Lower leg skin (tissue), 4 donors: ENCODE results near the gene ZNHIT6. TPM values are rescaled to one million over a fixed set of nuclear protein-coding genes. Genes with fewer than 3 reads are reported as not detected.

Experiments used
- DNase-seq, 2 donors: peaks; one replicate each; pipeline ENCODE4 v3.0.0-alpha.2; 2019; ENCODE audit warnings: low spot score in 2 of 2
- H3K4me3 ChIP-seq: fragments of 200-600 bp; sonication (generic); 2 replicates; pipeline ENCODE4 v1.5.1; 2017; ENCODE audit warnings: mild to moderate bottlenecking, low read depth; ENCODE audit not compliant: poor library complexity, severe bottlenecking
- CTCF ChIP-seq, 3 donors: fragments of 450-650 bp; IDR thresholded peaks; one replicate each; pipeline ENCODE4 v1.5.1; 2016; ENCODE audit warnings: antibody characterized with exemption in 3 of 3, mild to moderate bottlenecking in 3 of 3, moderate library complexity in 2 of 3
- POLR2A ChIP-seq, 2 donors: fragments of 450-650 bp; IDR thresholded peaks; one replicate each; pipeline ENCODE4 v1.6.1; 2016 to 2017; ENCODE audit warnings: antibody characterized with exemption in 2 of 2, mild to moderate bottlenecking in 1 of 2, moderate library complexity in 1 of 2
- WGBS, 2 donors: methylation state at CpG; one replicate each; pipeline ENCODE4 v1.1.5; 2018; 5-methylcytosine and 5-hydroxymethylcytosine counted together
- intact Hi-C: fragments of 100-400 bp; cut with DNase I; formaldehyde crosslinking; loops from one replicate; pipeline ENCODE4 v1.15.0; 2023; ENCODE audit warnings: low total_unique reads
- total RNA-seq, 4 donors: library from RNA; depleted of rRNA; stranded (reverse); fragments of >200 nt; gene quantifications; one replicate each; pipeline ENCODE4 v1.1.0, GENCODE V29; 2016

Gene ZNHIT6
- total RNA-seq, 4 donors from 2014 or later: 8.9 to 11.7 (median 10.5) TPM

GRCh38 chr1:85681087-85681486 lies 27.1 kb downstream of the ZNHIT6 start:
- WGBS, 2 donors: 42 to 48% methylated on average over 2 of the region's 2 CpGs
- no peak overlapping the region for H3K4me3 ChIP-seq
- TF ChIP-seq POLR2A (IDR thresholded peaks at IDR 0.05) (no peak), CTCF (IDR thresholded peaks at IDR 0.05) (no peak)
- no peak for DNase-seq
- intact Hi-C loops: no loop called here

- no peak for TF ChIP-seq POLR2A (IDR thresholded peaks at IDR 0.05)
- TF ChIP-seq CTCF (IDR thresholded peaks at IDR 0.05): no peak
- H3K4me3 ChIP-seq: no peak overlapping the region
- intact Hi-C loops: no loop called here
- DNase-seq: no peak
- WGBS, 2 donors: 86 to 90% methylated on average over 1 of the region's 1 CpG
Measured at GRCh38 chr1:85678193-85678592, 30.0 kb downstream of the ZNHIT6 start.

- no peak overlapping the region for H3K4me3 ChIP-seq
- TF ChIP-seq POLR2A (IDR thresholded peaks at IDR 0.05) (no peak), CTCF (IDR thresholded peaks at IDR 0.05) (no peak)
- DNase-seq: no peak
- WGBS, 2 donors: 71 to 89% methylated on average over 3 of the region's 3 CpGs
- intact Hi-C loops: no loop called here
Measured at GRCh38 chr1:85677656-85678055, 30.6 kb downstream of the ZNHIT6 start.

- TF ChIP-seq POLR2A (IDR thresholded peaks at IDR 0.05): no peak
- TF ChIP-seq CTCF (IDR thresholded peaks at IDR 0.05): no peak
- WGBS, 2 donors: 94 to 95% methylated on average over 1 of the region's 1 CpG
- H3K4me3 ChIP-seq: no peak overlapping the region
- no peak for DNase-seq
- intact Hi-C loops: no loop called here
Measured at GRCh38 chr1:85672031-85672660, 36.1 kb downstream of the ZNHIT6 start.

GRCh38 chr1:85665932-85666331 lies 42.3 kb downstream of the ZNHIT6 start:
- TF ChIP-seq POLR2A (IDR thresholded peaks at IDR 0.05) (no peak), CTCF (IDR thresholded peaks at IDR 0.05) (no peak)
- DNase-seq: no peak
- WGBS, 2 donors: 93 to 100% methylated on average over 1 of the region's 1 CpG
- intact Hi-C loops: no loop called here
- no peak overlapping the region for H3K4me3 ChIP-seq

GRCh38 chr1:85663382-85663781 lies 44.9 kb downstream of the ZNHIT6 start:
- intact Hi-C loops: no loop called here
- H3K4me3 ChIP-seq: no peak overlapping the region
- no peak for DNase-seq
- WGBS, 2 donors: 92 to 98% methylated on average over 2 of the region's 2 CpGs
- no peak for TF ChIP-seq CTCF (IDR thresholded peaks at IDR 0.05)
- TF ChIP-seq POLR2A (IDR thresholded peaks at IDR 0.05): no peak
